ENCODE measurements around the gene DDRGK1. TPM values are rescaled to one million over a fixed set of nuclear protein-coding genes. Genes with fewer than 3 reads are reported as not detected.

DDRGK1 gene
- total RNA-seq, 1 donor from 2014 or later, result 108 TPM

DNA sequence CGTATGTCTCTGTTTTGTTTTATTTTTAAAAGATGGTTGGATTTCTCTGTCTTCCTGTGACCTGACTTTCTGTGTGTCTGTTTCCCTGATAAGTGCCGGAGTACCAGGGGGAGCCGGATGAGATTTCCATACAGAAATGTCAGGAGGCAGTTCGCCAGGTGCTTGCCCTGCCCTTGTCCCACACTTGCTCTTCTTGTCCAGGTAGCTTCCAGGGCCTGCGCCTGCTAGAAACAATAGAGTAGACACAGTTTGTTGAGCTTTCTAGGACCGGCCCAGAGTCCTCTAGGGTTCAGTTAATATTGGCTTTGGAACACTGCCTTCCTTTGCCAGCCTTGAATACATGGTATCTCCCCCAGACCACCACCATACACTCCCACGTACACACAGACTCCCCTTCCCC is 8.7 kb upstream of the DDRGK1 start:
- TF ChIP-seq, protein P1, sequence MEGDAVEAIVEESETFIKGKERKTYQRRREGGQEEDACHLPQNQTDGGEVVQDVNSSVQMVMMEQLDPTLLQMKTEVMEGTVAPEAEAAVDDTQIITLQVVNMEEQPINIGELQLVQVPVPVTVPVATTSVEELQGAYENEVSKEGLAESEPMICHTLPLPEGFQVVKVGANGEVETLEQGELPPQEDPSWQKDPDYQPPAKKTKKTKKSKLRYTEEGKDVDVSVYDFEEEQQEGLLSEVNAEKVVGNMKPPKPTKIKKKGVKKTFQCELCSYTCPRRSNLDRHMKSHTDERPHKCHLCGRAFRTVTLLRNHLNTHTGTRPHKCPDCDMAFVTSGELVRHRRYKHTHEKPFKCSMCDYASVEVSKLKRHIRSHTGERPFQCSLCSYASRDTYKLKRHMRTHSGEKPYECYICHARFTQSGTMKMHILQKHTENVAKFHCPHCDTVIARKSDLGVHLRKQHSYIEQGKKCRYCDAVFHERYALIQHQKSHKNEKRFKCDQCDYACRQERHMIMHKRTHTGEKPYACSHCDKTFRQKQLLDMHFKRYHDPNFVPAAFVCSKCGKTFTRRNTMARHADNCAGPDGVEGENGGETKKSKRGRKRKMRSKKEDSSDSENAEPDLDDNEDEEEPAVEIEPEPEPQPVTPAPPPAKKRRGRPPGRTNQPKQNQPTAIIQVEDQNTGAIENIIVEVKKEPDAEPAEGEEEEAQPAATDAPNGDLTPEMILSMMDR (IDR thresholded peaks at IDR 0.05; ENCODE audit: insufficient read depth, low read length, poor library complexity, severe bottlenecking), result no peak
- Histone ChIP-seq H3K27me3 (ENCODE audit: control insufficient read depth, insufficient read depth, low read length) (no peaks in the 10 kb centered on the region), H3K36me3 (ENCODE audit: control insufficient read depth, insufficient read depth, low read length) (peaks cover 3% of the 10 kb centered on the region), H3K4me3 (ENCODE audit: low read depth, low read length) (no peak overlapping the region)
- no peak for DNase-seq (ENCODE audit: low read depth)

DNA sequence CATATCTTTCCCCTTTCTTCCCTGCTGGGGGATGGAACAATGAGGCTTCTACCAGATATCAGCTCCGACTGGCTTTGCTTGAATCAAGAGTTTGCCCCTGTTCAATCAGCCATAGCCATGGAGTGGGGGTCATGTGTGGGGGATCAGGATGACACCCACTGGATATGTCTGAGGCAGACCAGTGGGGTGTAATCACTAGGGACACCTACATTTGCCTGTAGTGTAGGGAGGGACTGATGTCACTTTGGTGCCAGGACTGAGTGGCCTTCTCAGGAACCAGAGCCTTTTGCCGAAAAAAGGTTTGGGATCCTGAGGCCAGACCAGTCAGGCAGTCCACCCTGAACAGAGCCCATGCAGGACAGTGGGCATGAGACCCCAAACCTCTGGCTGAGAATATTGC is 5.9 kb upstream of the DDRGK1 start:
- no peak for DNase-seq (ENCODE audit: low read depth)
- H3K27me3 ChIP-seq (ENCODE audit: control insufficient read depth, insufficient read depth, low read length), result no peaks in the 10 kb centered on the region
- peaks cover 2% of the 10 kb centered on the region for H3K36me3 ChIP-seq (ENCODE audit: control insufficient read depth, insufficient read depth, low read length)
- H3K4me3 ChIP-seq (ENCODE audit: low read depth, low read length), result peak overlapping the region; percentile 90
- TF ChIP-seq, protein P1 (IDR thresholded peaks at IDR 0.05; ENCODE audit: insufficient read depth, low read length, poor library complexity, severe bottlenecking), result no peak

GRCh38 chr20:3209946-3210317 is 5.5 kb upstream of the DDRGK1 start:
- no peak for DNase-seq (ENCODE audit: low read depth)
- TF ChIP-seq, protein P1 (IDR thresholded peaks at IDR 0.05; ENCODE audit: insufficient read depth, low read length, poor library complexity, severe bottlenecking), result no peak
- peaks cover 2% of the 10 kb centered on the region for H3K36me3 ChIP-seq (ENCODE audit: control insufficient read depth, insufficient read depth, low read length)

DNA sequence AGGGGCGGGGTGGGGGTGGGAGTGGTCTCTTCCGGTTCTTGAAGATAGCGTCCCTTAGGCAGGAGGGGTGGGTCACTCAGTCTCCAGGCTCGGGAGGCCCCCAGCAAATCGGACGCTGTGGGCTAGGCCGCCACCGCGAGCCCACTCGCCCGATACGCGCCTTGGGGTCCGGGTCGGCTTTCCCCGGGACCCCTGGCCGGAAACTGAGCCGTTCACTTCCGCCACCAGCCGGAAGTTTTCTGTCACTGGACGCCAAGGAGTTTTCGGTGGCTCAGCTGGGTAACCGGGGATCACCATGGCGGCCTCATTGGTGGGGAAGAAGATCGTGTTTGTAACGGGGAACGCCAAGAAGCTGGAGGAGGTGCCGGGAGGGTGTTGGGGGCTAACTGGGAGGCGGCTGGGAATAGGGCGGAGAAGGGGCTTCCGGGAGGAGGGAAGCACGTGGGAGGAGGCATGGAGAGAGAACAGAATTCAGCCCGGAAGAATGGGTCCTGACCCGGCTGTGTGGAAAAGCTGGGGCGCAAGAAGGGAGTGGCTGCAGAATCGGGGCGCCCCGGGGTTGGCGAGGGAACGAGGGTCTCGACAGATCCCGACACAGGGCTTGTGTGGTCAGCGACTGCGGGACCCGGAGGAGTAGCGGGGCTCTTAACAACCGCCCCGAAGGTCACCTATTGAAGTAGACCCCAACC is 4.9 kb upstream of the DDRGK1 start, which contains the start of gene ITPA:
TSS of gene ITPA (plus strand) at position 242 of the 689 bp plus-strand sequence. CDS start at position 296, 54 bp downstream.
- no peak for DNase-seq (ENCODE audit: low read depth)
- no peaks in the 10 kb centered on the region for H3K27me3 ChIP-seq (ENCODE audit: control insufficient read depth, insufficient read depth, low read length)
- peak within 1 kb of the TSS; percentile 90 for H3K4me3 ChIP-seq (ENCODE audit: low read depth, low read length)
- TF ChIP-seq, protein P1 (IDR thresholded peaks at IDR 0.05; ENCODE audit: insufficient read depth, low read length, poor library complexity, severe bottlenecking), result no peak
- peaks cover 2% of the 10 kb centered on the region for H3K36me3 ChIP-seq (ENCODE audit: control insufficient read depth, insufficient read depth, low read length)

More at GRCh38 chr20:3209946-3210317, 5.5 kb upstream of the DDRGK1 start:
- no peaks in the 10 kb centered on the region for H3K27me3 ChIP-seq (ENCODE audit: control insufficient read depth, insufficient read depth, low read length)
- peak overlapping the region; percentile 90 for H3K4me3 ChIP-seq (ENCODE audit: low read depth, low read length)

GRCh38 chr20:3208786-3209256 is 4.3 kb upstream of the DDRGK1 start:
- Histone ChIP-seq H3K4me3 (ENCODE audit: low read depth, low read length) (peak overlapping the region; percentile 90), H3K36me3 (ENCODE audit: control insufficient read depth, insufficient read depth, low read length) (peaks cover 2% of the 10 kb centered on the region), H3K27me3 (ENCODE audit: control insufficient read depth, insufficient read depth, low read length) (no peaks in the 10 kb centered on the region)
- DNase-seq (ENCODE audit: low read depth), result no peak
- TF ChIP-seq, protein P1 (IDR thresholded peaks at IDR 0.05; ENCODE audit: insufficient read depth, low read length, poor library complexity, severe bottlenecking), result no peak
